COLO829 (cell line): ENCODE data around the gene MCUR1.
"Not testable (repeated sequence)": the region's sequence is repeated elsewhere in the genome, so short reads cannot be mapped to it uniquely, and the experiment has no call there.

Source experiments
- DNase-seq: peaks from one replicate; pipeline ENCODE4 v3.0.0; 2012; ENCODE audit warnings: low spot score

MCUR1 gene

GRCh38 chr6:13776602-13777001 lies 37.8 kb downstream of the MCUR1 start:
- no peak for DNase-seq

- not testable (repeated sequence) for DNase-seq
Observed at GRCh38 chr6:13775466-13775865, 38.9 kb downstream of the MCUR1 start.

GRCh38 chr6:13772358-13773030 lies 41.9 kb downstream of the MCUR1 start:
- not testable (repeated sequence) for DNase-seq

GRCh38 chr6:13769655-13770053 lies 44.7 kb downstream of the MCUR1 start:
- no peak for DNase-seq

GRCh38 chr6:13769034-13769654 lies 45.2 kb downstream of the MCUR1 start:
- DNase-seq: no peak

- no peak for DNase-seq
Observed at GRCh38 chr6:13767121-13767808, 47.1 kb downstream of the MCUR1 start.

GRCh38 chr6:13766201-13766634 lies 48.1 kb downstream of the MCUR1 start:
- DNase-seq: peak; percentile 26

GRCh38 chr6:13765570-13765969 lies 48.8 kb downstream of the MCUR1 start:
- DNase-seq: no peak

GRCh38 chr6:13764996-13765395 lies 49.4 kb downstream of the MCUR1 start:
- DNase-seq: no peak

- DNase-seq: no peak
Observed at GRCh38 chr6:13763740-13764381, 50.5 kb downstream of the MCUR1 start.

- DNase-seq: peak; percentile 29
Observed at GRCh38 chr6:13762611-13763441, 51.5 kb downstream of the MCUR1 start.

GRCh38 chr6:13761361-13762036 lies 52.9 kb downstream of the MCUR1 start:
- DNase-seq: no peak

- no peak for DNase-seq
Observed at GRCh38 chr6:13760307-13761304, 53.8 kb downstream of the MCUR1 start.

- DNase-seq: no peak
Observed at GRCh38 chr6:13759025-13759424, 55.3 kb downstream of the MCUR1 start.

GRCh38 chr6:13754644-13755043 lies 59.7 kb downstream of the MCUR1 start:
- no peak for DNase-seq

- DNase-seq: no peak
Observed at GRCh38 chr6:13743736-13744127, 70.6 kb downstream of the MCUR1 start.

- DNase-seq: no peak
Observed at GRCh38 chr6:13742961-13743735, 71.2 kb downstream of the MCUR1 start.

- DNase-seq: no peak
Observed at GRCh38 chr6:13741365-13741764, 73.0 kb downstream of the MCUR1 start.
